Measurements from ENCODE around the gene FAM83C. TPM values are rescaled to one million over a fixed set of nuclear protein-coding genes. Genes with fewer than 3 reads are reported as not detected.
A peak's percentile ranks its signal among the peaks of the same experiment; 100 is the strongest.

The FAM83C gene
- total RNA-seq, 1 donor = not detected

- no peak for DNase-seq (ENCODE audit: low read depth)
- no peak for TF ChIP-seq CTCF (IDR thresholded peaks at IDR 0.05; ENCODE audit: insufficient read depth, low read depth, low read length)
- no peak overlapping the region for H3K4me3 ChIP-seq (ENCODE audit: low read depth, low read length)
Observed at GRCh38 chr20:35333606-35334005, 41.4 kb upstream of the FAM83C start.

- no peak for TF ChIP-seq CTCF (IDR thresholded peaks at IDR 0.05; ENCODE audit: insufficient read depth, low read depth, low read length)
Observed at GRCh38 chr20:35332540-35333200, 40.4 kb upstream of the FAM83C start.

GRCh38 chr20:35329435-35330139, 37.4 kb upstream of the FAM83C start:
- no peak overlapping the region for H3K4me3 ChIP-seq (ENCODE audit: low read depth, low read length)
- peak; percentile 73 for DNase-seq (ENCODE audit: low read depth)
- peak; percentile 71 for TF ChIP-seq CTCF (IDR thresholded peaks at IDR 0.05; ENCODE audit: insufficient read depth, low read depth, low read length)

More at GRCh38 chr20:35332540-35333200, 40.4 kb upstream of the FAM83C start:
- no peak for DNase-seq (ENCODE audit: low read depth)
- H3K4me3 ChIP-seq (ENCODE audit: low read depth, low read length) = no peak overlapping the region

GRCh38 chr20:35328689-35329088, 36.5 kb upstream of the FAM83C start:
- DNase-seq (ENCODE audit: low read depth) = no peak
- no peak for TF ChIP-seq CTCF (IDR thresholded peaks at IDR 0.05; ENCODE audit: insufficient read depth, low read depth, low read length)
- no peak overlapping the region for H3K4me3 ChIP-seq (ENCODE audit: low read depth, low read length)

- H3K4me3 ChIP-seq (ENCODE audit: low read depth, low read length) = no peak overlapping the region
- no peak for TF ChIP-seq CTCF (IDR thresholded peaks at IDR 0.05; ENCODE audit: insufficient read depth, low read depth, low read length)
- DNase-seq (ENCODE audit: low read depth) = no peak
Observed at GRCh38 chr20:35328095-35328685, 36.0 kb upstream of the FAM83C start.

GRCh38 chr20:35327074-35327976, 35.1 kb upstream of the FAM83C start:
- DNase-seq (ENCODE audit: low read depth) = peak; percentile 89
- TF ChIP-seq CTCF (IDR thresholded peaks at IDR 0.05; ENCODE audit: insufficient read depth, low read depth, low read length) = no peak
- no peak overlapping the region for H3K4me3 ChIP-seq (ENCODE audit: low read depth, low read length)
